Tibial nerve (tissue), 3 donors: ENCODE data around the gene RNF128.

Experiments used
- POLR2A ChIP-seq, 2 donors: fragments of 450-650 bp; IDR thresholded peaks; one replicate each; pipeline ENCODE4 v1.6.1; 2017; ENCODE audit warnings: antibody characterized with exemption in 2 of 2, mild to moderate bottlenecking in 2 of 2, moderate library complexity in 2 of 2
- TF ChIP-seq, protein P1 (sequence below), 5 experiments: fragments of 200-600 bp in 3 of 5; fragments of 450-650 bp in 2 of 5; sonication (generic) in 3 of 5; IDR thresholded peaks; one replicate each; pipeline ENCODE4 v1.5.1; 2016 to 2019; ENCODE audit warnings: antibody characterized with exemption in 5 of 5, mild to moderate bottlenecking in 3 of 5, moderate library complexity in 2 of 5

DNA sequence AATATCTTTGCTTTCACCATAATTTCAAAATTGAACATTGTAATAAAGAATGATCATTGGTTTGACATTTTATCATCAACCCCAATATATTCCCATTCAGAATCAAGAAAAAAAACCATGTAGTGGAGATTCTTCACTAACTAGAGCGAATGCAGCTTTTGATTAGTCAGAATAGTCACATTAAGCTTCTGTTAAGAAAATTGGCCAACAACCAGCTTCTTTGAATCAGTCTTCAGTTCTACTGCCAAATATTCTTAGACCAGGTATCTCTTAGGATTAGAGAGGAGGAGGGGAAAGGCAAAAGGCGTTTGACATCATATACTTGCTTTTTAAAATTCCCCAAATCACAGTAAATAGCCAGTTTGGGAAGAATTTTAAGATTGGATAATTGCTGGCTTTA is 53.8 kb downstream of the RNF128 start:
- TF ChIP-seq, protein P1, sequence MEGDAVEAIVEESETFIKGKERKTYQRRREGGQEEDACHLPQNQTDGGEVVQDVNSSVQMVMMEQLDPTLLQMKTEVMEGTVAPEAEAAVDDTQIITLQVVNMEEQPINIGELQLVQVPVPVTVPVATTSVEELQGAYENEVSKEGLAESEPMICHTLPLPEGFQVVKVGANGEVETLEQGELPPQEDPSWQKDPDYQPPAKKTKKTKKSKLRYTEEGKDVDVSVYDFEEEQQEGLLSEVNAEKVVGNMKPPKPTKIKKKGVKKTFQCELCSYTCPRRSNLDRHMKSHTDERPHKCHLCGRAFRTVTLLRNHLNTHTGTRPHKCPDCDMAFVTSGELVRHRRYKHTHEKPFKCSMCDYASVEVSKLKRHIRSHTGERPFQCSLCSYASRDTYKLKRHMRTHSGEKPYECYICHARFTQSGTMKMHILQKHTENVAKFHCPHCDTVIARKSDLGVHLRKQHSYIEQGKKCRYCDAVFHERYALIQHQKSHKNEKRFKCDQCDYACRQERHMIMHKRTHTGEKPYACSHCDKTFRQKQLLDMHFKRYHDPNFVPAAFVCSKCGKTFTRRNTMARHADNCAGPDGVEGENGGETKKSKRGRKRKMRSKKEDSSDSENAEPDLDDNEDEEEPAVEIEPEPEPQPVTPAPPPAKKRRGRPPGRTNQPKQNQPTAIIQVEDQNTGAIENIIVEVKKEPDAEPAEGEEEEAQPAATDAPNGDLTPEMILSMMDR (IDR thresholded peaks at IDR 0.05) = no peak
- no peak for TF ChIP-seq POLR2A (IDR thresholded peaks at IDR 0.05)
